GM12874 (cell line): Measurements from ENCODE around the gene CDH13.

Source experiments
- CTCF ChIP-seq: IDR thresholded peaks from 2 replicates; pipeline ENCODE4 v1.5.1; 2011; ENCODE audit warnings: low read depth, mild to moderate bottlenecking, control low read depth, low read length, moderate library complexity; ENCODE audit not compliant: insufficient read depth

CDH13 gene

GRCh38 chr16:83005653-83006160, 378.9 kb downstream of the CDH13 start:
- TF ChIP-seq CTCF = no peak

- TF ChIP-seq CTCF = no peak
Measured at GRCh38 chr16:83010776-83011720, 384.3 kb downstream of the CDH13 start.

GRCh38 chr16:83011939-83012338, 385.2 kb downstream of the CDH13 start:
- no peak for TF ChIP-seq CTCF

GRCh38 chr16:83013071-83013470, 386.3 kb downstream of the CDH13 start:
- TF ChIP-seq CTCF = no peak

GRCh38 chr16:83019963-83020362, 393.2 kb downstream of the CDH13 start:
- TF ChIP-seq CTCF = no peak

- no peak for TF ChIP-seq CTCF
Measured at GRCh38 chr16:83021045-83021444, 394.3 kb downstream of the CDH13 start.

- no peak for TF ChIP-seq CTCF
Measured at GRCh38 chr16:83021746-83022145, 395.0 kb downstream of the CDH13 start.
